Measurements from ENCODE around the gene IL1RAPL1. TPM values are rescaled to one million over a fixed set of nuclear protein-coding genes. Genes with fewer than 3 reads are reported as not detected.

IL1RAPL1 gene
- total and polyA plus RNA-seq, 2 donors (not counting 1 experiment from before 2014, with no cell fraction given) = 0.25 to 2.8 TPM

- Histone ChIP-seq H3K36me3 (ENCODE audit: control insufficient read depth, insufficient read depth, low read length) (no peaks in the 10 kb centered on the region), H3K9ac (ENCODE audit: insufficient read depth, low read length) (no peak overlapping the region), H4K20me1 (ENCODE audit: control insufficient read depth, extremely low read depth, insufficient read depth, low read length) (no peaks in the 10 kb centered on the region), H3K9me3 (ENCODE audit: control insufficient read depth, insufficient read depth, low read depth, low read length) (no peaks in the 10 kb centered on the region), H3K27ac (ENCODE audit: insufficient read depth, low read length) (no peak overlapping the region), H3K4me3 (replicated peaks in 1 of 4; ENCODE audit: control extremely low read depth in 1 of 4, insufficient read depth in 1 of 4, low read depth in 3 of 4, low read length in 4 of 4) (no peak overlapping the region), H3K79me2 (ENCODE audit: control insufficient read depth, insufficient read depth, low read length) (no peaks in the 10 kb centered on the region), H2AFZ (ENCODE audit: low read length) (no peak overlapping the region), H3K4me2 (ENCODE audit: extremely low read depth, insufficient read depth, low read length) (no peak overlapping the region), H3K27me3 (ENCODE audit: control insufficient read depth, insufficient read depth, low read length) (no peaks in the 10 kb centered on the region), H3K4me1 (ENCODE audit: control insufficient read depth, extremely low read depth, insufficient read depth, low read length) (no peaks in the 10 kb centered on the region)
- TF ChIP-seq EZH2 (IDR thresholded peaks at IDR 0.05; ENCODE audit: low read length, missing control alignments) = no peak
- TF ChIP-seq CTCF (conservative IDR thresholded peaks at IDR 0.05 in 1 of 2, IDR thresholded peaks at IDR 0.05 in 1 of 2; ENCODE audit: low read depth in 1 of 2, low read length in 2 of 2) = no peak
- DNase-seq (ENCODE audit: low read depth in 2 of 2) = peak in 1 of 2 donors; percentile 2
Measured at GRCh38 chrX:29834764-29835163, 1247.5 kb downstream of the IL1RAPL1 start.

- Histone ChIP-seq H3K4me2 (ENCODE audit: extremely low read depth, insufficient read depth, low read length) (no peak overlapping the region), H2AFZ (ENCODE audit: low read length) (no peak overlapping the region)
- DNase-seq (ENCODE audit: low read depth in 2 of 2) = peak in 1 of 2 donors; percentile 32
Measured at GRCh38 chrX:29841750-29842149, 1254.5 kb downstream of the IL1RAPL1 start.

GRCh38 chrX:29842552-29842951 lies 1255.3 kb downstream of the IL1RAPL1 start:
- no peak overlapping the region for H3K27ac ChIP-seq (ENCODE audit: insufficient read depth, low read length)

More at GRCh38 chrX:29841750-29842149, 1254.5 kb downstream of the IL1RAPL1 start:
- H3K4me1 ChIP-seq (ENCODE audit: control insufficient read depth, extremely low read depth, insufficient read depth, low read length) = no peaks in the 10 kb centered on the region
- no peak for TF ChIP-seq EZH2 (IDR thresholded peaks at IDR 0.05; ENCODE audit: low read length, missing control alignments)
- TF ChIP-seq CTCF (conservative IDR thresholded peaks at IDR 0.05 in 1 of 2, IDR thresholded peaks at IDR 0.05 in 1 of 2; ENCODE audit: low read depth in 1 of 2, low read length in 2 of 2) = no peak
- no peaks in the 10 kb centered on the region for H3K36me3 ChIP-seq (ENCODE audit: control insufficient read depth, insufficient read depth, low read length)
- H3K79me2 ChIP-seq (ENCODE audit: control insufficient read depth, insufficient read depth, low read length) = no peaks in the 10 kb centered on the region
- H4K20me1 ChIP-seq (ENCODE audit: control insufficient read depth, extremely low read depth, insufficient read depth, low read length) = no peaks in the 10 kb centered on the region
- no peak overlapping the region for H3K27ac ChIP-seq (ENCODE audit: insufficient read depth, low read length)
- no peak overlapping the region for H3K4me3 ChIP-seq (replicated peaks in 1 of 4; ENCODE audit: control extremely low read depth in 1 of 4, insufficient read depth in 1 of 4, low read depth in 3 of 4, low read length in 4 of 4)
- H3K9me3 ChIP-seq (ENCODE audit: control insufficient read depth, insufficient read depth, low read depth, low read length) = no peaks in the 10 kb centered on the region
- no peaks in the 10 kb centered on the region for H3K27me3 ChIP-seq (ENCODE audit: control insufficient read depth, insufficient read depth, low read length)
- no peak overlapping the region for H3K9ac ChIP-seq (ENCODE audit: insufficient read depth, low read length)

More at GRCh38 chrX:29842552-29842951, 1255.3 kb downstream of the IL1RAPL1 start:
- H3K9me3 ChIP-seq (ENCODE audit: control insufficient read depth, insufficient read depth, low read depth, low read length) = no peaks in the 10 kb centered on the region
- H3K27me3 ChIP-seq (ENCODE audit: control insufficient read depth, insufficient read depth, low read length) = no peaks in the 10 kb centered on the region
- DNase-seq (ENCODE audit: low read depth in 2 of 2) = no peak
- H4K20me1 ChIP-seq (ENCODE audit: control insufficient read depth, extremely low read depth, insufficient read depth, low read length) = no peaks in the 10 kb centered on the region
- H3K4me2 ChIP-seq (ENCODE audit: extremely low read depth, insufficient read depth, low read length) = no peak overlapping the region
- no peaks in the 10 kb centered on the region for H3K4me1 ChIP-seq (ENCODE audit: control insufficient read depth, extremely low read depth, insufficient read depth, low read length)
- TF ChIP-seq EZH2 (IDR thresholded peaks at IDR 0.05; ENCODE audit: low read length, missing control alignments) (no peak), CTCF (conservative IDR thresholded peaks at IDR 0.05 in 1 of 2, IDR thresholded peaks at IDR 0.05 in 1 of 2; ENCODE audit: low read depth in 1 of 2, low read length in 2 of 2) (no peak)
- H3K79me2 ChIP-seq (ENCODE audit: control insufficient read depth, insufficient read depth, low read length) = no peaks in the 10 kb centered on the region
- H3K36me3 ChIP-seq (ENCODE audit: control insufficient read depth, insufficient read depth, low read length) = no peaks in the 10 kb centered on the region
- no peak overlapping the region for H3K4me3 ChIP-seq (replicated peaks in 1 of 4; ENCODE audit: control extremely low read depth in 1 of 4, insufficient read depth in 1 of 4, low read depth in 3 of 4, low read length in 4 of 4)
- no peak overlapping the region for H3K9ac ChIP-seq (ENCODE audit: insufficient read depth, low read length)
- H2AFZ ChIP-seq (ENCODE audit: low read length) = no peak overlapping the region

Measured in fibroblast of lung (primary cell).